CD4-positive, alpha-beta T cell treated with Interleukin-17A for 4 hours (primary cell): ENCODE data around the gene ZNF438.
A peak's percentile ranks its signal among the peaks of the same experiment; 100 is the strongest.
"Not testable (repeated sequence)": the region's sequence is repeated elsewhere in the genome, so short reads cannot be mapped to it uniquely, and the experiment has no call there.

Experiments
- DNase-seq: peaks from one replicate; pipeline ENCODE4 v3.0.0-alpha.2; 2020; ENCODE audit warnings: mixed read lengths

Gene ZNF438

GRCh38 chr10:30820261-30820991, 211.2 kb downstream of the ZNF438 start:
- DNase-seq, result no peak

- DNase-seq, result no peak
Observed at GRCh38 chr10:30819341-30820181, 212.1 kb downstream of the ZNF438 start.

DNA sequence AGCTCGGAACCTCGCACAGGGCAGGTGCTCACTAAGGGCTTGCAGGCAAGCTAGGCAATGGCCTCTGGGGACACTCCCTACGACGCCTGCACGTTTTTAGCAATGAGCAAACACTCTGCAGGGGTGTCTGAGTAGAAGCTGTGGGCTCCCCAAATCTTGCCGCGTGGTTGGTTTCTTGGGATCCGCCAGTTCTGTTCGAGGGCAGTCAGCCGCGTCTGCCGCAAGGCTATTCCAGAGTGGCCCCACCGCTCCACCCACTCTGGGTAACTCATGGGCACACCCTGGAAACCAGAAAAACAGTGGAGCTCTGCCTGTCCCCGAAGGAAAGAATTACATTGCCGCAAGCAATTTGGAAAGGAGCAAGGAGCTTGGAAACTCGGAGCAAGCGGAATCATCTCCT, 212.8 kb downstream of the ZNF438 start:
- no peak for DNase-seq

- no peak for DNase-seq
Observed at GRCh38 chr10:30818010-30818660, 213.5 kb downstream of the ZNF438 start.

DNA sequence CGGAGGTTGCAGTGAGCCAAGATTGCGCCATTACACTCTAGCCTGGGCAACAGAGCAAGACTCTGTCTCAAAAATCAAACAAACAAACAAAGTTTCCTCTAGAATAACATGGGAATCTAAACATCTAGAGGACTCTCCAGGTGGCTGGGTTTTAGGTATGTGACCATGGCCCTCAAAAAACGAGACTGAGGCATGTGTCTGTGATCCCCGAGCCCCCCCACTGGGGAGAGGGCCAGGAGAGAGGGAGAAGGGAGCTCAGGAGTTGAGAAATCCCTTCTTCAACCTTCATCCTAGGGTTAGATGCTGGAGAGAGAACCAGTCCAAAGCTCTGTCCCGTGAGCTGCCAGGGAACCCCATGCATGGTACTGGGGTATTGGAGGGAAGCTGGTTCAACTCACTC, 214.1 kb downstream of the ZNF438 start:
- no peak for DNase-seq

- no peak for DNase-seq
Observed at GRCh38 chr10:30816820-30817171, 214.9 kb downstream of the ZNF438 start.

- DNase-seq, result no peak
Observed at GRCh38 chr10:30816159-30816819, 215.4 kb downstream of the ZNF438 start.

GRCh38 chr10:30813872-30814481, 217.7 kb downstream of the ZNF438 start:
- peak; percentile 12 for DNase-seq

DNA sequence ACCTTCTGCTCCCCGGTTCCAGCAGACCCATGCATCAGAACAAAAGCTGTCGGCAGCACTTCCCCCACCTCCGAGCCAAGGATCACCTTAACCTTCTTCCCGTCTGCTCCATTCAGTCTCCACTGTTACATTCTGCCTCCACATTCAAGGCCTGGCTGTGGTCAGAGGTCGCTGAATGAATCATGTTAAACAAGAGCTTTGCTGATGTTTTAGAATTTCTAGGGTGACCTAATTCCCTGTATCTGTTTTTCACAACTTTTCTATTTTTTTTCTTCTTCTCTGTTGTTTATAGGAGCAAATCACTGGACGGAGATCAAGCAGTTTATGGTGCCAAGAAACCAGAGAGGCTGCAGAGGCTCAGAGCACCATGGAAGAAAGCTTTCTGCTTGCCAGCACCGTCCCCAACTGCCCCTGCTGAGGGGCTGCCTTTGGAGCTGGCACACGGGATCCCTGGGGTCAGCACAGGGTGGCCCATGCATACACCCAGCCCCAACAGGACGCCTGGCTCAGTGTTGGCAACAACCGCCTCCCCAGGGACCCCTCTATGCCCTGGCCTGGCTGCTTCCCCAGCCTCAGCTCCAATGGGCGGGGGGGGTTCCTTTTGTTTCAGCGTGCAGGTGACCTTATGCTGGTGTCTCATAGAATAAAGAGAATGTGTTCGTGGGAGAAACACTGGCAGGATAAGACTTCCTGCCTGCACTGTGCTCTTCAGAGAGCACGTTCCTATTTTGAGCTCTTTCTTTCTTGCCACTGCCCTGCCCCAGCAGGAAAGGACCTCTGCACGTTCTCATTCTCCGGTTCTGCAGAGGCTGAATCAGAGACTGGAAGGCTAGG, 219.4 kb downstream of the ZNF438 start:
- peak; percentile 11 for DNase-seq

GRCh38 chr10:30811276-30812017, 220.2 kb downstream of the ZNF438 start:
- DNase-seq, result no peak

DNA sequence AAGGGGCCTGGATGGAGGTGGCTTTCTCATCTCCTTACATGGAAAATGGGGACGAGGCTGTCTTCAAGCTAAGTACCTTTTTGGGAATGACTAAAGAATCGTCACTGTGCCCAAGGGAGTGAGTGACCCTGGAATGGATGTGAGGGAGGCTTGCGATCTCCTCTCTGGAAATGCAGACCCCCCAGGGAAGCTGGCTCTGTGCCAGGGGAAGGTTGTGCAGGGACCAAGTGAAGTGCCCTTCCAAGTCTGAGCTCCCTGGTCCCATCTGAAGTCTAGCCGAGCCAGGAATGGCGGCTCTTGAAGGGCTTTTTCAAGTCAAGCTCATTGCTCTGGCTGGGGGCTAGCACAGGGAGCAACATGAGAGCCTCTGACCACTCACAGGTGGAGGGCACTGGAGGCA, 221.2 kb downstream of the ZNF438 start:
- DNase-seq, result no peak

DNA sequence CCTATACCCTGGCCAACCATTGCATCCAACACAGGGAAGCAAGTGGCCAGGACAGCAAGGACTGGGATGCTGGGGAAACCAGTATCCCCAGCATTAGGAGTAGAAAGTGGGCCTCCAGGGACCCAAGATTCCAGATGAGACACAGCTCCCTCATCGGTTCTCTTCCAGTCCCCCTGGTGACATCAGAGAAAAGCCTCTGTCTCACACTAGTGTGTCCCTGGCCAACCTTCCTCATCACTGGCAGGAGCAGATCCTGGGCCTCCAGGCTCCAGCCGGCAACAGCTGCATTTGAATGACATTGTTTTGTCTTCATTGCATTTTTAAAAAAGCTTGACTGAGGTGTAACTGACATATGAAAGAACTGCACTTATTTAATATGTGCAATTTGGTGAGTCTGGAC, 224.8 kb downstream of the ZNF438 start:
- DNase-seq, result no peak

- DNase-seq, result no peak
Observed at GRCh38 chr10:30805061-30805460, 226.6 kb downstream of the ZNF438 start.

- DNase-seq, result no peak
Observed at GRCh38 chr10:30804478-30805055, 227.1 kb downstream of the ZNF438 start.

DNA sequence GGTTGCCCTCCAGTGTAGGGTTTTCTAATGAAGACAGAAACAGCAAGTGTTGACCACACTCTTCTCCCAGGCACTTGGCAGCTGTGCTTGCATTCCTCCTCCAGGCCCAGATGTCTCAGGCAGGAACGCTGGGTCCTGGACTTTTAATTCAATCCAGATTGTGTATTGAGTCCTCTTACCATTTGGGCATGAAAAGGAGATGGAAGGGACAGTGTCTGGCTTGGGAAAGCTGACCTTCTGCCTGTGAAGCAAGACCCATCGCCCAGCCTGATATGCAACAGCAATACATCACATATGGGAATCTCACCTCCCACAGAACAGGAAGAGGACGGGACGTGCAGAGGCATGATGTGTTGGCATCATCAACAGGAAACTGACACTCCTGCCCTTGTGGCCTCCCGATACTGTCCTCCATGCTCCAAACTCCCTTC, 227.8 kb downstream of the ZNF438 start:
- DNase-seq, result no peak

- DNase-seq, result no peak
Observed at GRCh38 chr10:30803058-30803457, 228.6 kb downstream of the ZNF438 start.

GRCh38 chr10:30800368-30800767, 231.3 kb downstream of the ZNF438 start:
- DNase-seq, result no peak

- no peak for DNase-seq
Observed at GRCh38 chr10:30798646-30799185, 232.9 kb downstream of the ZNF438 start.

DNA sequence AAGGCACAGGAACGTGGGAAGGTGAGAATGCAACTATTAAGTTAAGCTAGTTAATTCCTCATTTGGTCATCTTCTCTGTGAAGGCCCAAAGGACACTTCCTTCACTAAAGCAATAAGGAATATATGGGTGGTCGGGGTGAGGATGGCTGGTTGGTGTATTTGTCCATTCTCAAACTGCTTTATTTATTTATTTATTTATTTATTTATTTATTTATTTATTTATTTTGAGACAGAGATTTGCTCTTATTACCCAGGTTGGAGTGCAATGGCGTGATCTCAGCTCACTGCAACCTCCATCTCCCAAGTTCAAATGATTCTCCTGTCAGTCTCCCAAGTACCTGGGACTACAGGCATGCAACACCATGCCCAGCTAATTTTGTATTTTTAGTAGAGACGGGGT, 236.6 kb downstream of the ZNF438 start:
- not testable (repeated sequence) for DNase-seq
